ENCODE results near the gene CAPN2.
"Not testable (repeated sequence)": the region's sequence is repeated elsewhere in the genome, so short reads cannot be mapped to it uniquely, and the experiment has no call there.

CAPN2 gene

DNA sequence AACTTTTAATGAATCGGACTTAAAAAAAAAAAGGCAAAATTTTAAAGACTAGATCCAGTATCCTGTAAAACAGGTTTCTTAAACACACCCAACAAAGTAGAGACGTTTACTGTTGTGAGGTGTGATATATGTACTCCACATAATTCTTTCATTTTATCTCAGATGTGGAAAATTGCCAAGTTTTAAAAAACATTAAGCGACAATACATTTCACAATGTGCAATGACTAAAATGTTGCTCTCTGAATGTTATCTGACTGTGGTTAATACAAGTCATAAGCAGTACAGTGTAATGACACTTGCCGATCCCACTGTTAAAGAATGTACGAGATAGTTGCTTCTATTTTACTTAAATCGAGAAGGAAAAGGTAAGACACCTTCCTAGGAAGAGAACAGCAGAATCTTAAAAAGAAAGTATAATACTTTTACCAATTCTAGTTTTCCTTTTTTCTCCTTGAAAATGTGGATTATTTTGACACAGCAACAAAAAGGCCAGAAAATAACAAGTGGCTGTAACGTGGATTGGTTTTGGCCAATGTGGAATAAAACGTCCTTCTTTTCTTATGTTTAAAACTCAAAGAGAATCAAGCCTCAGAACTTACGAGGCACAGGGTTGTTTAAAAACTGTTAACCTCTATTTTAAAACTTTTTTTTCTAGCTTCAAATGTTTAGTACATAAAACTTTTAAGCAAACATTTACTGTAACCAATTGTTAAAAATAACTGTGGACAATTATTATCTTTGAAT lies 82.0 kb downstream of the CAPN2 start:
- DNase-seq = no peak

DNA sequence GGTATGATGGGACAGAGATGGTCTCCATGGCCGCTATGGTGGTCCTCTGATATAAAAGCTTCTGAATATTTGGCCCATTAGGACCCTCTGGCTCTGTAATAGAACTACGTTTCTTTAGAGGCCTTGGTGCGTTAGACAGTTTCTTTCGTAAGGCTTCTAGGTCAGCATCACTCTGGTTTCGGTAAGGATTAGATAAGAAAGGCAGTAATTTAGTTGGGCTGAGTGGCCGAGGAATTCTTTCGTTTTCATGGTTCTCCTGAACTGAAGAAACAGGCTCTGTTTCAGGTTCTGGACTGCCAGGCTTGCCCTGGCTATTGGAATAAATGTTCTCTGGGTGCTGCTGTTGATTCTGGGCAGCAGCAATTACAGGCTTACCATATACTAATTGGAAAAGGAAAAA lies 83.9 kb downstream of the CAPN2 start:
- DNase-seq = no peak

DNA sequence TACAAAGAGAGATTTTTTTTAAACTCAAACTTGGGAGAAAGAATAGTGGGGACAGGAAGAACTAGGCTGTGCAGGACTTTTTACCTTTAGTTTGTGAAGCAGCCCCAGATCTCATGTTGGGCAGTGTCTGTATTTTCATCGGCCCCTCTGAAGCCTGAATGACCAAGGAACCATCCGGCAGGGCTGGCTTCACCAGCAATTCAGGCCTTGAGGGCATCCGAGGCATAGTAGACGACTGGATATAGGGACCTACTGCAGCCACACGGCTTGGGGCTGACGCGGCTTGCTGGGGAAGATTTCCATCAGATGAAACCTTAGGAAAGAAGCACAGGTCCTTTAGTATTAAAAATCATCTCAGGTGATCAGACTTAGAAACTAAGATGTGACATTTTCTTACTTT lies 89.7 kb downstream of the CAPN2 start:
- DNase-seq = no peak

GRCh38 chr1:223802602-223803001 lies 90.3 kb downstream of the CAPN2 start:
- no peak for DNase-seq

- no peak for DNase-seq
Measured at GRCh38 chr1:223803211-223803610, 90.9 kb downstream of the CAPN2 start.

DNA sequence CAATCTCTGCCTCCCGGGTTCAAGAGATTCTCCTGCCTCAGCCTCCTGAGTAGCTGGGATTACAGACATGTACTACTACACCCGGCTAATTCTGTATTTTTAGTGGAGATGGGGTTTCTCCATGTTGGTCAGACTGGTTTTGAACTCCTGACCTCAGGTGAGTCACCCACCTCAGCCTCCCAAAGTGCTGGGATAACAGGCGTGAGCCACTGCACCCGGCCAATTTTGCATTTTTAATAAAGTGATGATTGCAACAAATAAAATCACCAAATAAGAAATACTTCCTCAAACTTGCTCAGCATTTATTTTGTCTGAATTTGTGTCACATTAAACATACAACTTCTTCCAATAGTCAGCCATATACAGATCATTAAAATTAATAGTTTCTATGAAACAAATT lies 97.6 kb downstream of the CAPN2 start:
- not testable (repeated sequence) for DNase-seq

GRCh38 chr1:223810586-223810985 lies 98.2 kb downstream of the CAPN2 start:
- DNase-seq = peak; percentile 60

DNA sequence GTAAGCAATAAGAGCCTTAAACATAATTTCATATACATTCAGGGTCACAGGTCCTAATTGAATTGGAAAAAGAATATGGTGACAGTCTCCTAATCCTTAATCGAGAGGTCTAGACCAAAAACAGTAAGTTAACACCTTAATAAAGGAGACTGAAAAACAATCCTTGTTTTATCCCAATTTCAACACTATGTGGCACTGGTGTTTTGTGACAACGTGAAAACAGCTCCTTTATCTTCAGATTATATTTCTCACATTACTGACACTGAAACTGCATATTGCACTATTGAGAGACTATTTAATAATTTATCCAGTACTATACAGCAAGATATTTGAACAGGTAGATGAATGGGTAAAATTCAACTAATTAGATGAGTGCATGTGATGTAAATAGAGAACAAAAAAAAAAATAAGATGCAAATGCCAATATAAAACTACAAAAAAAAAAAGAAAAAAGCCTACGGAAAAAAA lies 99.3 kb downstream of the CAPN2 start:
- DNase-seq = peak; percentile 36

- no peak for DNase-seq
Measured at GRCh38 chr1:223813645-223814044, 101.3 kb downstream of the CAPN2 start.

GRCh38 chr1:223815020-223815853 lies 102.9 kb downstream of the CAPN2 start:
- DNase-seq = no peak

- DNase-seq = peak; percentile 46
Measured at GRCh38 chr1:223815865-223816264, 103.5 kb downstream of the CAPN2 start.

DNA sequence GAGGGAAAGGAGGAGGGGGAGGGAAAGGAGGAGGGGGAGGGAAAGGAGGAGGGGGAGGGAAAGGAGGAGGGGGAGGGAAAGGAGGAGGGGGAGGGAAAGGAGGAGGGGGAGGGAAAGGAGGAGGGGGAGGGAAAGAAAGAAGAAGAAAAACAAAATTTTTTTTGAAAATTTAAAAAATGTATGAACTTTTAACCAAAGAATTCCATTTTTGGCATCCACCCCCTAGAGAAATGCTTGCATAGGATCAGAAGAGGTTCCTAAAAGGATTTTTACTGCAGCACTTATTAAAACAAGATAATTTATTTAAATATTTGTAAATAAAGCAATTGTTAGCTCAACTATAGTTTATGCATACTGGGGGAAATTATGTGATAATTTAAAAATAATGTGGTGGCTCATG lies 104.9 kb downstream of the CAPN2 start:
- DNase-seq = not testable (repeated sequence)

GRCh38 chr1:223819730-223820514 lies 107.6 kb downstream of the CAPN2 start:
- no peak for DNase-seq

DNA sequence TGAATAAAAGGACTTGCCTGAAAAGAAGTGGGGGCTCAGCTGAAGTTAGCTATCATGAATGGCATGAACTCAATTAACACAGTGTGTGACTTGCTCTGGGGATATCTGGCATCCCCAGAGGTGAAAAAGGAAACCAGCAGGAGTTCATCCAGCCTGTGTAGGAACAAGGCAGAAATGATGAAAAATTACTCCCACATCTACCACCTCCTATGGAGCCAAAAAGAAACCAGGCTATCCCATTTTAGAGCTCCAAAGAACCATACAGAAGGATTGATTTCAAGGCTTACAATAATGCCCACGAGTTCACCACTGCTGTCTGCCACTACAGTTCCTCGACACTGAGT lies 108.1 kb downstream of the CAPN2 start:
- DNase-seq = no peak

GRCh38 chr1:223820971-223821370 lies 108.6 kb downstream of the CAPN2 start:
- DNase-seq = no peak

DNA sequence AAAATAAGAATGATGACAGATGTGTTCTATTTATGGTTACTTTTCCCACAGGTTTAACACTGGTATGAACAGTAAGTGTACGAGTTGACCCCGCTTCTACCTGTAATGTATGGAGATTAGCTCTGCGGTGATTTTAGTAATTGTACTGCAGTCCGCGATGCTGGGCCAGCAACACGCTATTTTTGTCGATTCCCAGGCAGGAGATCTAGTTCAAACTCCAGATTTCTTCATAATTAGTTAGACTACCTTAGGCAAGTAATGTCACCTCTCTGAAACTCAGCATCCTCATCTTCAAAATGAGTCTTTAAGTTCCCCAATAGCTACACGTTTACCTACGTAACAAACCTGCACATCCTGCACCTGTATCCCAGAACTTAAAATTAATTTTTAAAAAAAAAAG lies 111.9 kb downstream of the CAPN2 start:
- DNase-seq = no peak

GRCh38 chr1:223824712-223825111 lies 112.4 kb downstream of the CAPN2 start:
- no peak for DNase-seq

Measured in kidney glomerular epithelial cell (primary cell).